Measurements from ENCODE around the gene EIF5B.

Gene EIF5B

DNA sequence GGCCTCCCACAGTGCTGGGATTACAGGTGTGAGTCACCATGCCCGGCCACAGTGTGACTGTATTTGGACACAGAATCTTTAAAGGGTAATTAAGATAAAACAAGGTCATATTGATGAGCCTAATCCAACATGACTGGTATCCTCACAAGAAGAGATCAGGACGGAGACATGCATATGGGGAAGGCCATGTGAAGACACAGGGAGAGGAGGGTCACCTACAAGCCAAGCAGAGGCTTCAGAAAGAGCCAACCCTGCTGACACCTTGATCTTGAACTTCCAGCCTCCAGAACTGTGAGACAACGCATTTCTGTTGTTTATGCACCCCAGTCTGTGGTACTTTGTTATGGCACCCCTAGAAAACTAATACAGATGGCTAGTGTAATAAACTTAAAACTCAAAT, 80.2 kb downstream of the EIF5B start:
- no peak for ATAC-seq

GRCh38 chr2:99420031-99420430, 82.8 kb downstream of the EIF5B start:
- no peak for ATAC-seq

DNA sequence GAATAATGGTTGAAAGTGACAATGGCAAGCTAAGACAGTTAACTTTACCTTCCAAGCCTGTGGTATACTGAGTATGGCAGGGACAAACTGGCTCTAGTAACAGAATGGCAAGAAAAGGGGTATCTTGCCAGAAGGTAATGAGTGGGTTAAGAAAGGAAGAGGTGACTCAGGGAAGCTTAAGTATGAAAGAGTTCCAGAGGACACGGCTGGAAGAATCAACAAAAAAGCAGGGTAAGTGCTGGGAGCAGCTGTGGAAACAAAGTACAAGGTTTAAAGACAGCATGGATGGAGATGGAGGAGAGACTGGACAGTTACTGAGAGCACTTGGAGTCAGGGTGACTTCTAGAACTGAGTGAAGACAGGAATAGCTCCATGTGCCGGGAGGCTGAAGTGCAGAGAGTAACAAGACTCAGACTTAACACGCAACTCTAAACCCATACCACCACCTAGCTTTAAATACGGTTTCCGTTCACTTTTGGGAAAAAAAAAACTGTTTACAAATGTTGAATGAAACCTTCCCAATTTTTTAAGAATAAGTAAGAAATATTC, 83.6 kb downstream of the EIF5B start:
- ATAC-seq: no peak

DNA sequence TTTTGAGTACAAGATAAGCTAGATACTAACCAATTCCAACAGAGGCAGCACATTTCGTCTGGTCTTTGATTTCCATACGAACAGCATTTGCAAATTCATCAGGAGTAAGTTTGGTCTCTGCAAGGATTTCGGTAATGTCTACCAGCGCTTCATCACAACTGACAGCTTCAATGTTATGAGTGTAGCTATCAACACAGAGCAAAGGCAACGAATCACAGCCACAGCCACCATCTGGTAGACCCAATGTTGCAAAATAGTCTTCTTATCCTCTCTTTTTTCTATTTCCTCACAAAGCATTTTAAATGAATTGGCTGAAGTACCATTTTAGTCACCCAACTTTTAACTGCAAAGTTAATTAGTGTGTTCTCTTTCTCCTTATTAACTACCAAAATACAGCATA, 84.3 kb downstream of the EIF5B start:
- ATAC-seq: no peak

- no peak for ATAC-seq
Observed at GRCh38 chr2:99422599-99422998, 85.4 kb downstream of the EIF5B start.

- no peak for ATAC-seq
Observed at GRCh38 chr2:99424371-99424770, 87.2 kb downstream of the EIF5B start.

DNA sequence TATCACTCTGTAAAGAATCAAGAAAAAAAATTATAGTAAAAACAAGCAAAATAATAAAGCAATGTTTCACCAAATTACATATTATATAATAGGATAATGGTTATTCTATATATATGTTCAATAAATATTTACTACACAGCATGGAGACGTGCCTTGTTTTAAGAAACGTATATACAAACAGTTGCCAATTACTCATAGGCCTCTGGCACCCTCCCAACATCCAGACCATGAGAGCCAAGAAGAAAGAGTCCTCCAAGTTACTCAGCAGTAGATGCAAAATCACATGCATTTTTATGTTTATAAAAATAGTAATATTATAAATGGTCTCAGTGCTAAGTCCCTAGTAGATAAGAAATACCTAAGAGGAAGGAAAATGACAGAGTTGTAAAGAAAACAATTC, 87.8 kb downstream of the EIF5B start:
- no peak for ATAC-seq

- ATAC-seq: no peak
Observed at GRCh38 chr2:99430614-99431291, 93.6 kb downstream of the EIF5B start.

- ATAC-seq: no peak
Observed at GRCh38 chr2:99431587-99432275, 94.5 kb downstream of the EIF5B start.

GRCh38 chr2:99433340-99433739, 96.2 kb downstream of the EIF5B start:
- ATAC-seq: no peak

GRCh38 chr2:99436874-99437273, 99.7 kb downstream of the EIF5B start:
- ATAC-seq: no peak

DNA sequence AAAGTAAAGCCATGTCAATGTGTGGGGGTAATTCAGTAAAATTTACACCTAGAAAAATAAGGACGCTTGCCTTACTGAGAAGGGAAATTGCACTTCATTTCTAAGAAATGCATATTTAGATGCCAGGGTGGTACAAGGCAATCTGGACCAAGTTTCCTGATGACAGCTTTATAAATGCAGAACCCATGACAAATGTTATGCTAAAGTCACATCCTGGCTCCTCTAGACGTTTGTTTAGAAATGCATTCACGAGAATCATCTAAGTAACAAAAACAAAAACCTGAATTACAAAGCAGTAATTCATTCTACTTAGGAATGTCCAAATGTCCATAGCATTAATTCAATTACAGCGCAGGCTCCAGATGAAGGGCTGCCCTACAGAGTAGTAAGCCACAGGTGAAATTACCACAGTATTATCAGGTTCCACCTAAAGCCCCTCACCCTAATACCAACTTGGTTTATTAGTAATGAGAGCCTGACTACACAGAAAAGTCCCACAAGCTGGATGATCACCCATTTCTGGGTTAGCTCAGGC, 102.8 kb downstream of the EIF5B start:
- ATAC-seq: no peak

GRCh38 chr2:99442837-99443236, 105.6 kb downstream of the EIF5B start:
- ATAC-seq: no peak

DNA sequence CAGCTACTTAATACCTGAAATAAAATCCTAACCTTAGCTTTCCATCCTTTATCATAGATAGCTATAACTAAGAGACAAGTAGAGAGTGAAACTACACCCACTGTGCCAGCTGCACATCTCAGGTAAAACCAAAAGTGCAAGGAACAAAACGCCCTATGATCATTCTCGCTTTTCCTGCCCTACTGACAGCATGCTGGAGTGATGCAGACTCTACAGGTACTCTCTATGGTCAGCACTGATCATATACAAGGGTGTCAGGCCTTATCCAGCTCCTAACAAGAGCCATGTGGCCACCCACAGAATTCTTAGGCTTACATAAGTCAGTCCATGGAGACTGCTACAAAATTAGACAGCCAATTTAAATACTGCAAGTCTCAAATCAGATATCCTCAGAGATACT, 107.0 kb downstream of the EIF5B start:
- ATAC-seq: peak; percentile 53 to 56

DNA sequence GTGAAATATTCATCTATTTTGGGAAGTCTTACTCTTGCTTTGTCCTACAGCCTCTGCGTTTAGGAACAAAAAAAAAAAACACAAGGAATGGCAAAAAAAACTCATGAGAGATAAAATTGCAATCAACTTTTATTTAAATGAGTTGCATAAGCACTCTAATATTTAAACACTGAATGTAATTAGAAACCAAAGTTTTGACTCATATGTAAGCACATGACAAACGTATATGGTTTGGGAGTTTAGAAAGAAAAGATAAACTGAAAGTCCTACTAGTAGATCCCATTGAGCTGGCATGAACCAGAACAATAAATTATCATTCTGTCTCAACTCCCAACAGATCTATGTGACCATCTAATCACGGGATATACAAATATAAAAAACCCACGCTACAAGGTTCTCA, 107.9 kb downstream of the EIF5B start:
- no peak for ATAC-seq

- no peak for ATAC-seq
Observed at GRCh38 chr2:99448556-99448955, 111.4 kb downstream of the EIF5B start.

DNA sequence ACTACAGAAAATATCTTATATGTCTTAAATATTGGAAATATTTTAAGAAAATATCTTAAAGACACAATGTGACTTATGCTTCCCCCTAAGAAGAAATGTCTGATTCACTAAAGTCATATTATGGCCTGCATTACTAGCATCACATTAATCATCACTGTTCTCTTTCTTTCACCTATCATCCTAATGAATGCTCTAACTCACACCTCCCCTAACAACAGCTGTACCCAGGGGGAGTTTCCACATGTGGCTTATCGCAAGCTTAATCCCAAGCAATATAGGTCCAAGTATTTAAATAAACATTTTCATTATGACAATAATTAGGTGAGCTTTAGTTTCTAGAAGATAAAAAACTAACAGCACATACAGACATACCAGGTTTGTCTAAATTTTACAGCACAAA, 113.0 kb downstream of the EIF5B start:
- ATAC-seq: peak in 1 of 2 donors; percentile 56
